Measurements from ENCODE around the gene SRRM4. TPM values are rescaled to one million over a fixed set of nuclear protein-coding genes. Genes with fewer than 3 reads are reported as not detected.

The SRRM4 gene, protein sequence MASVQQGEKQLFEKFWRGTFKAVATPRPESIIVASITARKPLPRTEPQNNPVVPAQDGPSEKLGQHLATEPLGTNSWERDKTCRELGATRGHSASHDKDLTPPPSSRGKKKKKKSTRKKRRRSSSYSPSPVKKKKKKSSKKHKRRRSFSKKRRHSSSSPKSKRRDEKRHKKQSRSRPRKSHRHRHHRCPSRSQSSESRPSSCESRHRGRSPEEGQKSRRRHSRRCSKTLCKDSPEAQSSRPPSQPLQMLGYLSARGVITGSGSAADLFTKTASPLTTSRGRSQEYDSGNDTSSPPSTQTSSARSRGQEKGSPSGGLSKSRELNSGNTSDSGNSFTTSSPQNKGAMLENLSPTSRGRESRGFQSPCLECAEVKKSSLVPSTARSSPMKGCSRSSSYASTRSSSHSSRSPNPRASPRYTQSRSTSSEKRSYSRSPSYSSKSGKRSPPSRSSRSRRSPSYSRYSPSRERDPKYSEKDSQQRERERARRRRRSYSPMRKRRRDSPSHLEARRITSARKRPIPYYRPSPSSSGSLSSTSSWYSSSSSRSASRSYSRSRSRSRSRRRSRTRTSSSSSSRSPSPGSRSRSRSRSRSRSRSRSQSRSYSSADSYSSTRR
- not detected in 2 replicates for total RNA-seq

DNA sequence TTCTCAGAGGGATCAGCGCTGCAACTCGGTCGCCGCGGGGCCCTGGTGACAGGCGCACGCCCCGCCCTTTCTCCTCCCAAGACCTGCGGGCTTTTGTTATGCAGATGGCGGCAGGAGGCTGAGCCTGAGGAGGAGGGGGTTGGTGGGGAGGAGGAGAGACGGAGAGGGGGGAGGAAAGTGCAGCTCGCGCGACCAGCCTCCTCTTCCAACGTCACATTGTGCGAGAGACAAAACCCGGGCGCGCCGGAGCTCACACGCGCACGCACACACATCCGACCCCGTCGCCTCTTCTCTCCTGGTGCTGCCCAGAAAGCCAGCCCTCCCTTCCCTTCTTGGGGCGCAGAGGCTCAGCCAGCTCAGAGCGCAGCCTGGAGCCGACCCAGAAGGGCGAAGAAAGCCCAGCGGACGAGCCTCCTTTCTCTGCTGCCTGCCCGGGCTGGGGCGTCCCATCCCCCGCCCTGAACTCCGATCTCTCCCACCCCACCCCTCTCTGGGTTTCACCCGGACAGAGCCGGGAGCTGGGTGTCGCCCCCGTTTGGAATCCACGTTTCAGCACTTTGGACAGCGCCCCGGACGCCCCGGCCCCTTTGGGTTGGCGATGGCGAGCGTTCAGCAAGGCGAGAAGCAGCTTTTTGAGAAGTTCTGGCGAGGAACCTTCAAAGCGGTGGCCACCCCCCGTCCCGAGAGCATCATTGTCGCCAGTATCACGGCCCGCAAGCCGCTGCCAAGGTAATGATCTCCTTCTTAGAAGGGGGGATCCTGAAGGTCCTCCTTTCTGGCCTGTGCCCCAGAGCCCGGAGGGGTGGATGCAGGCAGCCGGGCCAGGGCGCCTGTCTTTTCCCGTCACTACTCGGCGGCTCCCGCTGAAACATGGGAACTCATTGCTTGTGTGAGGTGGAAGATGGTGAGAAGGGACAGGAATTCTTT is at the start of gene SRRM4:
SRRM4 (plus strand) TSS at position 257 of the 927 bp plus-strand sequence; CDS start at position 599, 342 bp downstream.

DNA sequence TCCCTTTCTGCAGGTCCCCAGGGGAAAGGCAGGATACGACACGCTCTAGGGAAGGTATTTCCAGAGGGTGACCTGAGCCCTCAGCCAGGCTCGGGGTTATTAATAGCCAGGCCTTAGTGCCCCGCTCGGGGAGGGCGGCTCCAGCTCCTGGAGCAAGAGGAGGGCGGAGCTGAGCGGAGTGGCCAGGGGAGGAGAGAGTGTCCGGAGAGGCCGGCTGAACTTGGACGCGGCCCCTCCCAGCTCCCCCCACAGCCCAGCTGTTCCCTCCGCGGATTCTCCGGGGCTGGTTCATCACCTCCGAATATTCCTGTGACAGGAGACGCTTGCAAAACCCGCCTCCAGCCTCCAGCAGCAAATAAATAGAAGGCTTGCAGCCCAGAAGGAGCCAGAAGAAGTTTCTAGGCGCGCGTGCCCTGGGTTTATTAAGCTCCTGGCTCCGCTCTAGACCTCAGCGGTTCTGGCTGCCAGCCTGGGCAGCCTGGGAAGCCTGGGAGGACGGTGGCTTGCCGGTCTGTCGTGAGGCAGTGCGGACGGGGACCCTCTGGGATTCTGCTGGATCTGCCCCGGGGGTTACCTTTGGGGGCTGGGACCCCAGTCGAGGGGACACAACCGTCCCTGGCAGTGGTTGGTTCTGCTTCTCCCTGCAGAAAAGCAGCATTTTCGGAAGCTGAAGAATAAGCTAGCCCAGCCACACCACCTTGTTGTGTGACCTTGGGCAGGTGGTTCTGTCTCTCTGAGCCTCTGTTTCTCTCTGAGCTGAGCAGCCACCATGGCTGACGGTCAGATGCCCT is 197.4 kb downstream of the SRRM4 start, which contains the start of gene HSPB8:
HSPB8 (plus strand) TSS at position 388 of the 791 bp plus-strand sequence; CDS start at position 770, 382 bp downstream.

Other genes starting within 250 kb of the SRRM4 start
- gene HSPB8, start 197.4 kb downstream of the SRRM4 start, total RNA-seq, result 18.7 and 21.4 TPM in 2 replicates

All from myometrial cell (primary cell).